ENCODE data around the gene ALDH2.

- TF ChIP-seq CTCF (IDR thresholded peaks at IDR 0.05) (no peak), EP300 (IDR thresholded peaks at IDR 0.05; ENCODE audit: low read depth) (no peak), POLR2AphosphoS5 (IDR thresholded peaks at IDR 0.05) (no peak)
These were observed 36.3 kb upstream of the ALDH2 start for GRCh38 chr12:111730420-111730819.

All from transverse colon (tissue), 4 donors.